HepG2 (cell line): ENCODE data around the gene OGT.

ENCODE experiments used
- ATF1 ChIP-seq: IDR thresholded peaks from 2 replicates; pipeline ENCODE4 v1.6.1; 2016; ENCODE audit warnings: mild to moderate bottlenecking, control low read depth
- CHD2 ChIP-seq: IDR thresholded peaks from 2 replicates; pipeline ENCODE4 v1.6.1; 2011; ENCODE audit warnings: low read depth, low read length, improper control_type of control experiment
- KDM6A ChIP-seq: IDR thresholded peaks from 2 replicates; pipeline ENCODE4 v1.6.1; 2016; ENCODE audit warnings: low read depth
- ZNF121 ChIP-seq: sonication (generic); formaldehyde crosslinking; IDR thresholded peaks from 2 replicates; pipeline ENCODE4 v1.5.0; 2020; ENCODE audit warnings: mild to moderate bottlenecking, missing genetic modification reagents
- ZSCAN20 ChIP-seq: sonication (generic); formaldehyde crosslinking; IDR thresholded peaks from 2 replicates; pipeline ENCODE4 v1.4.0; 2020; ENCODE audit warnings: missing genetic modification reagents, mild to moderate bottlenecking, borderline replicate concordance
- TF ChIP-seq, protein P1 (sequence below): sonication (generic); formaldehyde crosslinking; IDR thresholded peaks from 2 replicates; pipeline ENCODE4 v1.5.0; 2020; ENCODE audit warnings: mild to moderate bottlenecking, missing genetic modification reagents, moderate library complexity

DNA sequence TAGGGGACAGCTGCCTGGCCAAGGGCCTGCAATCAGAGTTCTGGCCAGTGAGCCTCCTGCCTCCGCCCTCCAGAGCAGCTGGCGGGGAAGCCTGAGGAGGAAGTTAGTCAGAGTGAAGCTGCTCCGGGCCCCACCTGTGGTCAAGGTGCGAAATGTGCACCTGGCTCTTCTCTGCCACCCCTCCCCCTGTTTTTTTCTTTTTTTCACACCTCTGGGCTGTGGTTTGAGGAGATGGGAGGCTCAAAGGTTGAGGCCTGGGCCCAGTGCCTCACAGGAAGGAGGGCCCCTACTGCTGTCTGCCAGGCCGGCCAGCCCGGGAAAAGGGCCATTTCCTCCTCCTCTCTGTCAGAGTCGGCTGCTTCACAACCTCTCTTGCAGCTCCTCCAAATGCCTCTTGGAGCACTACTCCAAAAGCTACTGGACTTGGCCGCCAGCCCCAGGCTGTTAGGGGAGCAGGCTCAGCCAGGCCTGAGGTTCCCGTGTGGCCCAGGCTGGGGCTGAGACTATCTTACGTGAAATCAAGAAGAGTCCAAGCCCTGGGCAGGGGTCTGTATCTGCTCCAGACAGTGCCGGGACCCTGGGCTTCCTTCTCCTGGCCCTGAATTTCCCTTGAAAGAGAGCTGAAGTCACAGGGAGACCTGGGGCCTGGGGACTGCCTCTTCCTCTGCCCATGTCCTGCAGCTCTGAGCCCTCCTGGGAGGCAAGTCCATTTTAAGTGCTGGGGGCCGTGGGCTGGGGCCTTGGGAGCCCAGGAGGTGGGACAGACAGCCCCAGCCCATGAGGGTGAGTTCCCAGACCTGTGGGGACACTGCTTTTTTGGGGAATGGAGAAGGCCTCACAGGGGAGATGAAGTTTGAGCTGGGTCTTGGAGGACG lies 89.9 kb downstream of the OGT start:
- TF ChIP-seq, protein P1, sequence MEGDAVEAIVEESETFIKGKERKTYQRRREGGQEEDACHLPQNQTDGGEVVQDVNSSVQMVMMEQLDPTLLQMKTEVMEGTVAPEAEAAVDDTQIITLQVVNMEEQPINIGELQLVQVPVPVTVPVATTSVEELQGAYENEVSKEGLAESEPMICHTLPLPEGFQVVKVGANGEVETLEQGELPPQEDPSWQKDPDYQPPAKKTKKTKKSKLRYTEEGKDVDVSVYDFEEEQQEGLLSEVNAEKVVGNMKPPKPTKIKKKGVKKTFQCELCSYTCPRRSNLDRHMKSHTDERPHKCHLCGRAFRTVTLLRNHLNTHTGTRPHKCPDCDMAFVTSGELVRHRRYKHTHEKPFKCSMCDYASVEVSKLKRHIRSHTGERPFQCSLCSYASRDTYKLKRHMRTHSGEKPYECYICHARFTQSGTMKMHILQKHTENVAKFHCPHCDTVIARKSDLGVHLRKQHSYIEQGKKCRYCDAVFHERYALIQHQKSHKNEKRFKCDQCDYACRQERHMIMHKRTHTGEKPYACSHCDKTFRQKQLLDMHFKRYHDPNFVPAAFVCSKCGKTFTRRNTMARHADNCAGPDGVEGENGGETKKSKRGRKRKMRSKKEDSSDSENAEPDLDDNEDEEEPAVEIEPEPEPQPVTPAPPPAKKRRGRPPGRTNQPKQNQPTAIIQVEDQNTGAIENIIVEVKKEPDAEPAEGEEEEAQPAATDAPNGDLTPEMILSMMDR = peak; percentile 31; the same call in 1 of the 2 replicates
- TF ChIP-seq ZNF121 (CRISPR knock-in tag) (no peak), KDM6A (CRISPR knock-in tag) (no peak), CHD2 (no peak), ZSCAN20 (CRISPR knock-in tag) (no peak), ATF1 (no peak)
